ENCODE measurements around the gene RBFA. TPM values are rescaled to one million over a fixed set of nuclear protein-coding genes. Genes with fewer than 3 reads are reported as not detected.
"Not testable (repeated sequence)": the region's sequence is repeated elsewhere in the genome, so short reads cannot be mapped to it uniquely, and the experiment has no call there.

The RBFA gene
- polyA plus RNA-seq, 4 donors, result 24.8 to 49.8 (median 28.4) TPM

- not testable (repeated sequence) for DNase-seq (ENCODE audit: low read depth in 4 of 4, low spot score in 3 of 4)
Observed at GRCh38 chr18:80027719-80028118, 6.5 kb upstream of the RBFA start.

- no peak for DNase-seq (ENCODE audit: low read depth in 4 of 4, low spot score in 3 of 4)
Observed at GRCh38 chr18:80029690-80030089, 4.5 kb upstream of the RBFA start.

DNA sequence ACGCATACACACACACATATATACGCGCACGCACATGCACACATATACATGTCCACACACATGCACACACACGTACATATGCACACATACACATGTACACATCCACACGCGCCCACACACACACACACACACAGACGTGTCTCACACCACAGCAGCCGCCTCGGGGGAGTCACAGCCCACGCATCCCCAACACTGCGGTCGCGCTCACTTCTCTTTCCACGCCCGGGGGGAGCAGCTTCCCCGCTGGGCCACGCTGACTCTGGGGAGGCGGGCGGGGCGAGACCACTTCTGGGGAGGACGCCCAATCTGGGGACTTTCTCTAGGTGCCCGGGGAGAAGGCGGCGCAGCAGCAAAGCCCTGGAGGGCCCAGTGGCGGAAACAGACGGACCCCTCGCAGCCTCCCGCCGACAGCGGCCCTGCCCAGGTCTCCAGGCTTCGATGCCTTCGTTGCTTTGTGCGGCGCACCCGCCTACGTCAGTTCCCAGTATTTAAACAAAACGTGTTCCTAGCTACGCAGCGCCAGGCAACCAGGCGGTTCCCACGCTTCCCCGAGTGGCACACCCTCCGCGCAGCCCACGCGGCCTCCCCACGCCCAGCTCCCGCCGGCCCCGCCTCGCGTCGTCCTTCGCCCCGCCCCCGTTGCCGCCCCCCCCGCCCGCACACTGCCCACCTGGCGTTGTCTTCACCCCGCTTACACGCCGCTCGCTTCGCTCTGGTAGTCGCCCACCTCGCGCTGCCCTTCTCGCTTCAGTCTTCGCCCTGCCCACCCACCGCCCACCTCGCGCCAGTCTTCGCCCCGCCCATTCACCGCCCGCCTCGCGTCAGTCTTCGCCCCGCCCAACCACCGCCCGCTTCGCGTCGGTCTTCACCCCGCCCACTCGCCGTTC, 810 bp upstream of the RBFA start:
- peak in 3 of 4 donors; percentile 16 to 50 (median 39) for DNase-seq (ENCODE audit: low read depth in 4 of 4, low spot score in 3 of 4)

DNA sequence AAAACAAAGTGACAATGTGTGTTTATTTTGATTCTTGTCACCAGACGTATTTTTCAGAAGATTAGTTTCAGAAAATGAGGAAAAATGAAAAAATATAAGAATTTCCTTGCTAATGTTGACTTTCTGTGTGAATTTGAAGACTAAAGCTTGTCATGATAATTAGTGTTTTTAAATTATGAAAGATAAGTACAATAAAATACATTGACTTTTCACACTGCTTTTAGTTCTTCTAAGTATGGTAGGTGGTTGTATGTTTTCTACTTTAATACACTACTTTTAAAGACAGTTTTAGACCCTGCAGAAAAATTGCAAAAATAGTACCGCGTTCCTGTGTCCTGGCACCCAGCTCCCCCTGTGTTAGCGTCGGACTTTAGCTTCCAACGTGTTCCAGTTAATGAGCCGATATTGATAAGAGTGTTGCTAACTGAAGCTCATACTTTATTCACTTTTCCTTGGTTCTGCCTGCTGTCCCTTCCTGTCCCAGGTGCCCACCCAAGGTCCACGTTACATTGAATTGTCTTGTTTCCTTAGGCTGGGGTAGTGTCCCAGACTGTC, 695 bp downstream of the RBFA start:
- no peak for DNase-seq (ENCODE audit: low read depth in 4 of 4, low spot score in 3 of 4)

DNA sequence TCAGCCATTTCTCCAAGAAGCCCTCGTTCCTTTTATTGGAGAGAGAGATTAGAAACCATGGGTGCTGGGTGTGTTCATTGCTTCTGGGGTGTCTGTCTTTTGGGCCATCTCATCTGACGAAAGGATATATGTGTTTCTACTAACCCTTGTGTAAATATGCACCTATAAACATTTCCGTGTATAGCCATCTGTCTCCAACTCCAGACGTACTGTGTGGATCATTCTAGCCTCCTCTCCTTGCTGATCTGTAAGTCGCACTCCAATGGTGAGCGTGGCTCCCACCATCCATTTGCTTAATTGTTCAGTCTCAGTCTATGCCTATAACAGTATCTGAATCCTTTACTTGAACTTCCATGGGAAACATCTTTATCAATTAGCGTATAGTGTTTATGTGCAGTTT, 1.8 kb downstream of the RBFA start:
- DNase-seq (ENCODE audit: low read depth in 4 of 4, low spot score in 3 of 4), result no peak

GRCh38 chr18:80037300-80037699, 3.1 kb downstream of the RBFA start:
- no peak for DNase-seq (ENCODE audit: low read depth in 4 of 4, low spot score in 3 of 4)

DNA sequence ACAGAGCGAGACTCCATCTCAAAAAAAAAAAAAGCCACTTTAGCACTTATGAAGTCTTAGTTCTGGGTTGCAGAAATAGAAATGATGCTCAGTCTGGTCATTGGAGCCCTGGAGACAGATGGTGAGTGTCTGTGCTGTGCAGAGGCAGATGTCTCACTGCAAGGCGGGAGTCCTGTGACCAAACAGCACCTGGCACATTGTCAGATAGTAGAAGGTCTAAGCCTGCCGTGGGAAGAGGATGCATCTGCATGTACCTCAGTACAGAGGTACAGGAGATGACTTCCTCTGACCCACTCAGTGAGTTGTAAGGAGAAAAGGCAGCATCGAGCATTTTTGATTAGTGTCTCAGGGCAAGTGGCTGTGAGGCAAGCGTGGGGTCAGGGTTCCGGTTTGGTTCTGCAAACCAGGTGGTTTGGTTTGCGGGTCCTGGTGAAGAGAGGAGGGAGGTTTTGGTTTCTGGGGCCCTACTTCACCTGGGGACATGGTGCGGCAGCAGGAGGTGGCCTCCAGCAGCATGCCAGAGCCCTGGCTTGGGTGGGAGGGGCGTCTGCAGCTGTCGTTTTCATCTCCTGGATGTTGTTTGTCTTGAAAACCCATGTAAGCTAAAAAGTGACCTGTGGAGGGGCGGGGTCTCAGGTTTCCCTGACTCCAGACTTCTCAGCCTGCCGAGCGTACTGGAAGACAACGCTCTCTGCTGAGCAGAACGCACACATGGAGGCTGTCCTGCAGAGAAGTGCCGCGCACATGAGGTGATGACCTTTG, 3.8 kb downstream of the RBFA start:
- DNase-seq (ENCODE audit: low read depth in 4 of 4, low spot score in 3 of 4), result no peak

- no peak for DNase-seq (ENCODE audit: low read depth in 4 of 4, low spot score in 3 of 4)
Observed at GRCh38 chr18:80040515-80040914, 6.3 kb downstream of the RBFA start.

GRCh38 chr18:80041424-80041823, 7.2 kb downstream of the RBFA start:
- no peak for DNase-seq (ENCODE audit: low read depth in 4 of 4, low spot score in 3 of 4)

DNA sequence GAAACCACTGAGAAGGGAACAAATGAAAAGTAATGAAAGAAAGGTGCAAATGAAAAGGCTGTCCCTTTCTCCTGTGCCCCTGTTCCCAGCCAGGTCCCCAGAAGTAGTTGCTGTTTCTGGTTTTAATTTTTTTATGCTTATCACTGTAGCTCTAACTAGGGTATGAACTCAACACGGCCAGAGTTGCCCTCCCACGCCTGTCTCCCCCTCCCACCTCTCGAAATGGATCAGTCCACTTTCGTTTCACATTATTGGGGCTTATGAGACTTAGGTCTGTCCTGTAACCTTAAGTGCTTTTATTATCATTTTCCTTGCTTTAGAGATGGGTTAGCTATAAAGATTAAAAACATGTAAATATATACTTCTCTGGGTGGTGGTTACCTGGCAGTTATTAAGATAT, 8.6 kb downstream of the RBFA start:
- DNase-seq (ENCODE audit: low read depth in 4 of 4, low spot score in 3 of 4), result no peak

DNA sequence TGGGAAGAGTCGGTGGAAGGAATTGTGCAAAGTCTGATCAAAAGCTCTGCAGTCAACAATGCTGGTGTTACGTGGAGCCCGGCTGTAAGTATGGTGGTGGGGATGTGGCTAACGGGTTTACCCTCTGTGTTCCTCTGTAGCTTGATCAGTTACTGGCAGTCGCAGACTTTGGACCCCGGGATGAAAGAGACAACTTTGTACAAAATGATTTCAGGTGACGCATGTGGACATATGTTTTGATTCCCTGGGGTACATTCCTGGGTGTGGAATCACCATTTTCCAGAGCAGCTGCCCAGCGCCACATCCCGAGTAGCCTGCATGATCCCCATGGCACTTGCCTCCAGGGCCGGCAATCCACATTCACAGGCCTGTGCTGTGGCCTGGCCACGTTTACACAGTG, 9.8 kb downstream of the RBFA start:
- no peak for DNase-seq (ENCODE audit: low read depth in 4 of 4, low spot score in 3 of 4)

GRCh38 chr18:80046011-80046410, 11.8 kb downstream of the RBFA start:
- DNase-seq (ENCODE audit: low read depth in 4 of 4, low spot score in 3 of 4), result no peak

DNA sequence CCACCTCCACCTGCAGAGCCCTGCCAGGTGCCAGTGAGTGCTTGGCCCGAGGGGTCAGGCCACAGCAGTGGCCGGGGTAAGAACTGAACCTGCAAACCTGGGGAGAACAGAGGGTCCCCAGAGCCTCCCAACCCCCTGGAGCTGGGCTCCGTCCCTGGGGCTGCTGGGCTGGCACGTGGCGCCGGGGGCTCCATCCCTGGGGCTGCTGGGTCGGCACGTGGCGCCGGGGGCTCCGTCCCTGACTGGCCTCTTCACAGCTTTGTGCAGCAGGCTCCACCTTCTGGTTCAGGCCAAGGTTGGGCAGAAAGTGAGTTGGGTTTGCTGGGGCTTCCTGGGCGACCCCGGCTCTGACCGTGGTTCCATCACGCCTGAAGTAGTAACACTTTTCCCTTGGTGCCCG, 12.2 kb downstream of the RBFA start:
- no peak for DNase-seq (ENCODE audit: low read depth in 4 of 4, low spot score in 3 of 4)

GRCh38 chr18:80046961-80047541, 12.8 kb downstream of the RBFA start:
- DNase-seq (ENCODE audit: low read depth in 4 of 4, low spot score in 3 of 4), result no peak

GRCh38 chr18:80050797-80051196, 16.6 kb downstream of the RBFA start:
- no peak for DNase-seq (ENCODE audit: low read depth in 4 of 4, low spot score in 3 of 4)

DNA sequence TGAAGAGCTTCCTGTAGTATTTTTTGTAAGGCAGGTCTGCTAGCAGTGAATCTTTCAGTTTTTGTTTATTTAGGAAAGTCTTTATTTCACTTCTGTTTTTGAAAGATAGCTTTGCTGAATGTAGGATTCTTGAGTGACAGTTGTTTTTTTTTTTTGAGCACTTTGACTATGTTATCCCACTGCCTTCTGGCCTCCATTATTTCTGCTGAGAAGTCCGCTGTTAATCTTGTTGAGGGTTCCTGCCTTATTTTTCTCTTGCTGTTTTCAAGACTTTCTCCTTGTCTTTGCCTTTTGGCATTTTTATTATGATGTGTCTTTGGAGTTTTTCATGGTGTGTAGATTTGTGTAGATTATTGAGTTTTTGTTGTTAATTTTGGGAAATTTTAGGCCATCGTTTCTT, 21.9 kb downstream of the RBFA start:
- no peak for DNase-seq (ENCODE audit: low read depth in 4 of 4, low spot score in 3 of 4)

DNA sequence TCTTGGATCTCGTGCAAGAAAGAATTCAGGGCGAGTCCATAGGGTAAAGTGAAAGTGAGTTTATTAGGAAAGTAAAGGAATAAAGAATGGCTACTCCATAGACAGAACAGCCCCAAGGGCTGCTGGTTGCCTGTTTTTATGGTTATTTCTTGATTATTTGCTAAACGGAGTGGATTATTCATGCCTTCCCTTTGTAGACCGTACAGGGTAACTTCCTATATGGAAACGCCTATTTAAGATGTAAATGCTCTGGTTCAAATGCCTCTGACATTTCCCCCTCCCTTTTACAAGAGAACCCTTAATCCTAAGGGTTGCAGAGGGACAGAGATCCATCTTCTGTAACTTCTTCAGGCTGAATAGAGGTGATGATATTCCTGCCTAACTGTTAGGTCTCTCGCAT, 25.7 kb downstream of the RBFA start:
- DNase-seq (ENCODE audit: low read depth in 4 of 4, low spot score in 3 of 4), result no peak

- no peak for DNase-seq (ENCODE audit: low read depth in 4 of 4, low spot score in 3 of 4)
Observed at GRCh38 chr18:80065705-80066104, 31.5 kb downstream of the RBFA start.

- DNase-seq (ENCODE audit: low read depth in 4 of 4, low spot score in 3 of 4), result no peak
Observed at GRCh38 chr18:80067321-80067720, 33.1 kb downstream of the RBFA start.

GRCh38 chr18:80067897-80068296, 33.7 kb downstream of the RBFA start:
- no peak for DNase-seq (ENCODE audit: low read depth in 4 of 4, low spot score in 3 of 4)

DNA sequence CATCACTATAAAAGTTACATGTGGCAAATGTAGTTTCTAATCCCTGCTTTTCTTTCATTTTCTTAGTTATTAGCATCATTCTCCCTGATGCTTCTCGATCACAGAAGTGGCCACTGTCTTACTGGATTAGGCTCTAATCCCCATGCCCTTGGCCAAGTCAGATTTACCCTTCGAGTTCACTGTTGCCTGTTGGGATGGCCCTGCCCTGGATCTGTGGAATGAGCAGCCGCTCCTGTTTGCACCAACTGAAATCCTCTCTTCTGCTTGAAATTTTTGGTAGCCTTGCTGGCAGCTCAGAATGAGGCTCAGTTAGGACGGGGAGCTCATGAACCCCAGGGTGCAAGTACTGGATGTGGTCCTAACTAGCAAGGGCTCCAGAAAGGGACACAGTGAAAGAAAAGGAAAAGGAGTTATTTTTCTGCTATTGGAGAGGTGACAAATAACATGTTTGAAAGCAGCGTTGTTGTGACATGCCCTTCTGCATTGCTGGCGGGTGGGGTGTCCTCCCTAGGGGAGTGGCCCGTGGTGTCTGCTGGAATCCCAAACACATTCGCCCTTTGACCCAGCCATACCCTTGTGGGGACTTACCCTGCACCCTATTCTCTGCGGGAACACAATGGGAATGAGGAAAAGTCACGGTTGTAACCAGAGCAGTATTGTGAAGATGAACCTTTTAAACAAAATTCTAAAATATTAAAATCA, 34.5 kb downstream of the RBFA start:
- no peak for DNase-seq (ENCODE audit: low read depth in 4 of 4, low spot score in 3 of 4)

Data from left renal pelvis (tissue), 4 donors.